H9 (cell line): ENCODE measurements around the gene TMEM106A. TPM values are rescaled to one million over a fixed set of nuclear protein-coding genes. Genes with fewer than 3 reads are reported as not detected.
"Not testable (repeated sequence)": the region's sequence is repeated elsewhere in the genome, so short reads cannot be mapped to it uniquely, and the experiment has no call there.

Experiments
- DNase-seq: peaks from one replicate; pipeline ENCODE4 v3.0.0-alpha.2; 2017
- H2AFZ ChIP-seq: one replicate; pipeline ENCODE4 v1.6.1; 2013; ENCODE audit warnings: mild to moderate bottlenecking, low read length, control low read depth, moderate library complexity
- H2AK5ac ChIP-seq: 2 replicates; pipeline ENCODE4 v1.6.1; 2013; ENCODE audit warnings: low read length, control low read depth, mixed read lengths; ENCODE audit not compliant: insufficient read length
- H2BK120ac ChIP-seq: one replicate; pipeline ENCODE4 v1.6.1; 2013; ENCODE audit warnings: low read depth, mild to moderate bottlenecking, low read length, control low read depth, inconsistent platforms; ENCODE audit not compliant: poor library complexity, severe bottlenecking
- H2BK12ac ChIP-seq: 2 replicates; pipeline ENCODE4 v1.6.1; 2013; ENCODE audit warnings: low read length, control low read depth, mixed read lengths, low read depth; ENCODE audit not compliant: insufficient read length
- H2BK15ac ChIP-seq: 2 replicates; pipeline ENCODE4 v1.6.1; 2013; ENCODE audit warnings: low read depth, low read length, control low read depth
- H2BK20ac ChIP-seq: one replicate; pipeline ENCODE4 v1.6.1; 2013; ENCODE audit warnings: low read depth, mild to moderate bottlenecking, low read length, control low read depth, inconsistent platforms; ENCODE audit not compliant: poor library complexity, severe bottlenecking
- H2BK5ac ChIP-seq: 2 replicates; pipeline ENCODE4 v1.6.1; 2013; ENCODE audit warnings: low read length, control low read depth, mixed read lengths; ENCODE audit not compliant: insufficient read length
- H3K14ac ChIP-seq: 2 replicates; pipeline ENCODE4 v1.6.1; 2013; ENCODE audit warnings: low read length, control low read depth; ENCODE audit not compliant: insufficient read depth
- H3K18ac ChIP-seq: 2 replicates; pipeline ENCODE4 v1.6.1; 2013; ENCODE audit warnings: low read depth, mild to moderate bottlenecking, mixed read lengths, low read length, control low read depth; ENCODE audit not compliant: insufficient read length
- H3K23ac ChIP-seq: 2 replicates; pipeline ENCODE4 v1.6.1; 2013; ENCODE audit warnings: low read length, control low read depth, mixed read lengths, low read depth; ENCODE audit not compliant: insufficient read length
- H3K23me2 ChIP-seq: 2 replicates; pipeline ENCODE4 v1.6.1; 2013; ENCODE audit warnings: low read depth, mild to moderate bottlenecking, mixed read lengths, low read length, control low read depth; ENCODE audit not compliant: insufficient read length, poor library complexity, severe bottlenecking
- H3K27ac ChIP-seq: 2 replicates; pipeline ENCODE4 v1.5.1; 2013; ENCODE audit warnings: low read length, control low read depth, mixed read lengths, low read depth; ENCODE audit not compliant: insufficient read length
- H3K27me3 ChIP-seq: 2 replicates; pipeline ENCODE4 v1.6.1; 2013; ENCODE audit warnings: low read length, control low read depth, inconsistent platforms; ENCODE audit not compliant: insufficient read depth
- H3K4ac ChIP-seq: 2 replicates; pipeline ENCODE4 v1.6.1; 2013; ENCODE audit warnings: low read depth, mild to moderate bottlenecking, control low read depth, inconsistent platforms, low read length, moderate library complexity
- H3K4me1 ChIP-seq: 2 replicates; pipeline ENCODE4 v1.6.1; 2013; ENCODE audit warnings: low read length, control low read depth, inconsistent platforms; ENCODE audit not compliant: insufficient read depth
- H3K4me2 ChIP-seq: 2 replicates; pipeline ENCODE4 v1.6.1; 2013; ENCODE audit warnings: low read length, control low read depth, mixed read lengths; ENCODE audit not compliant: insufficient read length, insufficient read depth
- H3K56ac ChIP-seq: 2 replicates; pipeline ENCODE4 v1.6.1; 2013; ENCODE audit warnings: low read depth, mild to moderate bottlenecking, mixed read lengths, low read length, control low read depth; ENCODE audit not compliant: insufficient read length
- H3K79me1 ChIP-seq: 2 replicates; pipeline ENCODE4 v1.6.1; 2013; ENCODE audit warnings: low read depth, mild to moderate bottlenecking, moderate library complexity, low read length, control low read depth, inconsistent platforms; ENCODE audit not compliant: insufficient read depth, poor library complexity, severe bottlenecking
- H3K79me2 ChIP-seq: 2 replicates; pipeline ENCODE4 v1.6.1; 2013; ENCODE audit warnings: low read length, control low read depth, inconsistent platforms; ENCODE audit not compliant: insufficient read depth
- H3K9ac ChIP-seq: 2 replicates; pipeline ENCODE4 v1.6.1; 2013; ENCODE audit warnings: low read length, control low read depth, mixed read lengths; ENCODE audit not compliant: insufficient read length; ENCODE audit errors: extremely low read depth
- H3K9me3 ChIP-seq: one replicate; pipeline ENCODE4 v1.6.1; 2013; ENCODE audit warnings: low read depth, low read length, inconsistent platforms; ENCODE audit not compliant: control insufficient read depth
- H3T11ph ChIP-seq: one replicate; pipeline ENCODE4 v1.6.1; 2013; ENCODE audit warnings: mild to moderate bottlenecking, low read length, control low read depth, inconsistent platforms
- H4K20me1 ChIP-seq: one replicate; pipeline ENCODE4 v1.6.1; 2013; ENCODE audit not compliant: control insufficient read depth, insufficient read length, insufficient read depth
- H4K5ac ChIP-seq: 2 replicates; pipeline ENCODE4 v1.6.1; 2013; ENCODE audit warnings: low read depth, mild to moderate bottlenecking, mixed read lengths, low read length, control low read depth; ENCODE audit not compliant: insufficient read length
- H4K8ac ChIP-seq: replicated peaks from 2 replicates; pipeline ENCODE4 v1.6.1; 2013; ENCODE audit warnings: low read length, control low read depth, mixed read lengths, low read depth; ENCODE audit not compliant: insufficient read length
- H4K91ac ChIP-seq: 2 replicates; pipeline ENCODE4 v1.6.1; 2013; ENCODE audit warnings: low read depth, mild to moderate bottlenecking, moderate library complexity, mixed read lengths, low read length, control low read depth; ENCODE audit not compliant: insufficient read length
- H3K27ac Mint-ChIP-seq, 3 experiments: 2 replicates in 2 of 3; 3 replicates in 1 of 3; pipeline ENCODE4 v1.8.0; 2020 to 2021; ENCODE audit warnings: mixed read lengths in 3 of 3, mild to moderate bottlenecking in 1 of 3, moderate library complexity in 1 of 3
- H3K27me3 Mint-ChIP-seq: 2 replicates; pipeline ENCODE4 v1.8.0; 2021; ENCODE audit warnings: low read depth, mild to moderate bottlenecking, moderate library complexity, mixed read lengths
- H3K36me3 Mint-ChIP-seq, 3 experiments: 2 replicates in 2 of 3; 3 replicates in 1 of 3; pipeline ENCODE4 v1.8.0; 2020 to 2021; ENCODE audit warnings: low read depth in 3 of 3, mixed read lengths in 3 of 3; ENCODE audit not compliant: insufficient read depth in 1 of 3
- H3K4me1 Mint-ChIP-seq, 2 experiments: 2 replicates each; pipeline ENCODE4 v1.8.0; 2020; ENCODE audit warnings: mixed read lengths in 2 of 2
- H3K4me3 Mint-ChIP-seq, 2 experiments: 2 replicates in 1 of 2; 3 replicates in 1 of 2; pipeline ENCODE4 v1.8.0; 2020 to 2021; ENCODE audit warnings: mild to moderate bottlenecking in 2 of 2, mixed read lengths in 2 of 2, moderate library complexity in 1 of 2
- H3K9me3 Mint-ChIP-seq, 2 experiments: 2 replicates in 1 of 2; 3 replicates in 1 of 2; pipeline ENCODE4 v1.8.0; 2020; ENCODE audit warnings: mild to moderate bottlenecking in 2 of 2, mixed read lengths in 2 of 2, moderate library complexity in 1 of 2
- CTCF ChIP-seq: fragments of 200-600 bp; sonication (generic); conservative IDR thresholded peaks from 3 replicates; pipeline ENCODE4 v1.8.0; 2021; ENCODE audit warnings: antibody characterized with exemption, mild to moderate bottlenecking
- WGBS: extraction: QIAGEN DNeasy Blood & Tissue Kit; methylation state at CpG from one replicate; pipeline ENCODE4 v1.1.7; 2013; ENCODE audit warnings: missing lambda C conversion rate, low lambda C conversion rate, mixed read lengths; ENCODE audit not compliant: insufficient read length; ENCODE audit errors: extremely low coverage; 5-methylcytosine and 5-hydroxymethylcytosine counted together
- total RNA-seq: library from RNA; stranded (reverse); gene quantifications from 2 replicates; pipeline ENCODE4 v1.2.1, GENCODE V29; 2021

The TMEM106A gene
- total RNA-seq, 1 experiment from 2014 or later: 3.7 TPM

- Histone ChIP-seq H3K56ac (no peak overlapping the region), H4K20me1 (no peaks in the 10 kb centered on the region), H3K4me1 (no peaks in the 10 kb centered on the region), H3K9me3 (no peaks in the 10 kb centered on the region), H3K23me2 (no peaks in the 10 kb centered on the region), H2AK5ac (no peak overlapping the region), H3K14ac (no peak overlapping the region), H3K23ac (no peak overlapping the region), H2BK12ac (no peak overlapping the region), H3K4ac (no peak overlapping the region), H3K9ac (no peak overlapping the region), H2BK5ac (no peak overlapping the region), H2BK120ac (no peak overlapping the region), H3K79me2 (no peaks in the 10 kb centered on the region), H2BK15ac (no peak overlapping the region), H3K79me1 (no peaks in the 10 kb centered on the region), H3K4me2 (no peak overlapping the region), H4K5ac (no peak overlapping the region), H3K27me3 (no peaks in the 10 kb centered on the region), H4K8ac (no peak overlapping the region), H3T11ph (no peak overlapping the region), H4K91ac (no peak overlapping the region), H2BK20ac (no peak overlapping the region), H3K27ac (no peak overlapping the region), H2AFZ (no peak overlapping the region), H3K18ac (no peak overlapping the region)
- Mint-ChIP-seq H3K4me3 (no peak overlapping the region), H3K9me3 (peaks cover 0 to 3% of the 10 kb centered on the region in 2 experiments; a peak in 1 of 5 replicates), H3K27me3 (no peaks in the 10 kb centered on the region), H3K27ac (no peak overlapping the region), H3K4me1 (no peaks in the 10 kb centered on the region), H3K36me3 (peaks cover 9 to 32% (median 24%) of the 10 kb centered on the region in 3 experiments; a peak in 6 of 7 replicates)
- no peak for DNase-seq
- no peak for TF ChIP-seq CTCF
- no CpG with 5 or more reads among the region's 3 CpGs for WGBS
Observed at GRCh38 chr17:43183921-43184320, 27.8 kb upstream of the TMEM106A start.

GRCh38 chr17:43186656-43187055 is 25.0 kb upstream of the TMEM106A start:
- H4K5ac ChIP-seq, H3K27ac Mint-ChIP-seq, H4K91ac ChIP-seq, H3K4ac ChIP-seq, H4K8ac ChIP-seq, H3K9me3 ChIP-seq, H3K23ac ChIP-seq, H3K9me3 Mint-ChIP-seq, H2BK120ac ChIP-seq, H3K14ac ChIP-seq, H3K23me2 ChIP-seq, H3K79me1 ChIP-seq, H2BK20ac ChIP-seq, H3K79me2 ChIP-seq, H3K4me2 ChIP-seq, H2AFZ ChIP-seq, H3K18ac ChIP-seq, H3K56ac ChIP-seq, H3K4me3 Mint-ChIP-seq, H3K4me1 Mint-ChIP-seq, H3K27me3 Mint-ChIP-seq, H3K27me3 ChIP-seq, H2AK5ac ChIP-seq, H3K27ac ChIP-seq, H2BK12ac ChIP-seq, H4K20me1 ChIP-seq, H3K9ac ChIP-seq, DNase-seq, H3K4me1 ChIP-seq, H2BK5ac ChIP-seq, H2BK15ac ChIP-seq, H3T11ph ChIP-seq: not testable (repeated sequence)
- WGBS: no CpG with 5 or more reads among the region's 5 CpGs
- peaks cover 14 to 54% (median 42%) of the 10 kb centered on the region in 3 experiments; a peak in 6 of 7 replicates for H3K36me3 Mint-ChIP-seq
